ENCODE data around the gene LYPD8. TPM values are rescaled to one million over a fixed set of nuclear protein-coding genes. Genes with fewer than 3 reads are reported as not detected.

Gene LYPD8
- total RNA-seq, 1 experiment from 2014 or later = not detected

- Mint-ChIP-seq H3K27me3 (ENCODE audit: insufficient read depth, unreplicated experiment) (no peaks in the 10 kb centered on the region), H3K9me3 (ENCODE audit: unreplicated experiment) (no peaks in the 10 kb centered on the region), H3K4me1 (ENCODE audit: insufficient read depth, unreplicated experiment) (peaks cover 9% of the 10 kb centered on the region), H3K4me3 (ENCODE audit: unreplicated experiment) (no peak overlapping the region), H3K27ac (ENCODE audit: low read depth, unreplicated experiment) (no peak overlapping the region), H3K36me3 (ENCODE audit: insufficient read depth, unreplicated experiment) (peaks cover 6% of the 10 kb centered on the region)
- CTCF ChIA-PET = interaction anchor here (0.6 kb wide), 2 partner anchors 33 to 58 kb away, joined by 3 to 4 read pairs; no protein-coding TSS in a partner anchor
- intact Hi-C loops (cut with micrococcal nuclease) = no loop called here
- no peak for TF ChIP-seq CTCF (IDR thresholded peaks at IDR 0.05; ENCODE audit: unreplicated experiment)
- no TSS peak for BruUV-seq (replicated peaks)
- DNase-seq (ENCODE audit: unreplicated experiment) = peak; percentile 30
- POLR2A ChIA-PET = no interaction called here
Observed at GRCh38 chr1:248752161-248753028, 3.2 kb downstream of the LYPD8 start.

GRCh38 chr1:248751635-248752034 is 3.9 kb downstream of the LYPD8 start:
- intact Hi-C loops (cut with micrococcal nuclease) = no loop called here
- H3K27ac Mint-ChIP-seq (ENCODE audit: low read depth, unreplicated experiment) = no peak overlapping the region
- DNase-seq (ENCODE audit: unreplicated experiment) = no peak
- H3K36me3 Mint-ChIP-seq (ENCODE audit: insufficient read depth, unreplicated experiment) = peaks cover 6% of the 10 kb centered on the region
- POLR2A ChIA-PET = no interaction called here
- H3K27me3 Mint-ChIP-seq (ENCODE audit: insufficient read depth, unreplicated experiment) = no peaks in the 10 kb centered on the region
- no peak overlapping the region for H3K4me3 Mint-ChIP-seq (ENCODE audit: unreplicated experiment)
- CTCF ChIA-PET = interaction anchor here (0.6 to 1.2 kb wide), 3 partner anchors 34 to 57 kb away, joined by 3 to 5 read pairs (median 4); no protein-coding TSS in a partner anchor
- no peak for TF ChIP-seq CTCF (IDR thresholded peaks at IDR 0.05; ENCODE audit: unreplicated experiment)
- H3K4me1 Mint-ChIP-seq (ENCODE audit: insufficient read depth, unreplicated experiment) = peaks cover 9% of the 10 kb centered on the region
- no TSS peak for BruUV-seq (replicated peaks)
- H3K9me3 Mint-ChIP-seq (ENCODE audit: unreplicated experiment) = no peaks in the 10 kb centered on the region

- ChIA-PET CTCF (interaction anchor here (1.2 kb wide), 1 partner anchor 55 kb away, joined by 5 read pairs; no protein-coding TSS in a partner anchor), POLR2A (no interaction called here)
- Mint-ChIP-seq H3K9me3 (ENCODE audit: unreplicated experiment) (no peaks in the 10 kb centered on the region), H3K4me3 (ENCODE audit: unreplicated experiment) (no peak overlapping the region), H3K36me3 (ENCODE audit: insufficient read depth, unreplicated experiment) (peaks cover 6% of the 10 kb centered on the region), H3K27ac (ENCODE audit: low read depth, unreplicated experiment) (no peak overlapping the region), H3K27me3 (ENCODE audit: insufficient read depth, unreplicated experiment) (no peaks in the 10 kb centered on the region), H3K4me1 (ENCODE audit: insufficient read depth, unreplicated experiment) (peaks cover 9% of the 10 kb centered on the region)
- BruUV-seq (replicated peaks) = no TSS peak
- no peak for TF ChIP-seq CTCF (IDR thresholded peaks at IDR 0.05; ENCODE audit: unreplicated experiment)
- no peak for DNase-seq (ENCODE audit: unreplicated experiment)
- intact Hi-C loops (cut with micrococcal nuclease) = no loop called here
Observed at GRCh38 chr1:248751142-248751541, 4.4 kb downstream of the LYPD8 start.

- peaks cover 9% of the 10 kb centered on the region for H3K4me1 Mint-ChIP-seq (ENCODE audit: insufficient read depth, unreplicated experiment)
- peaks cover 6% of the 10 kb centered on the region for H3K36me3 Mint-ChIP-seq (ENCODE audit: insufficient read depth, unreplicated experiment)
- no peak for DNase-seq (ENCODE audit: unreplicated experiment)
- intact Hi-C loops (cut with micrococcal nuclease) = no loop called here
- no TSS peak for BruUV-seq (replicated peaks)
- no peaks in the 10 kb centered on the region for H3K27me3 Mint-ChIP-seq (ENCODE audit: insufficient read depth, unreplicated experiment)
- H3K4me3 Mint-ChIP-seq (ENCODE audit: unreplicated experiment) = no peak overlapping the region
- no peak overlapping the region for H3K27ac Mint-ChIP-seq (ENCODE audit: low read depth, unreplicated experiment)
- ChIA-PET POLR2A (no interaction called here), CTCF (interaction anchor here (0.9 to 1.2 kb wide), 4 partner anchors 9 to 57 kb away, joined by 3 to 5 read pairs (median 3); no protein-coding TSS in a partner anchor)
- TF ChIP-seq CTCF (IDR thresholded peaks at IDR 0.05; ENCODE audit: unreplicated experiment) = no peak
- H3K9me3 Mint-ChIP-seq (ENCODE audit: unreplicated experiment) = no peaks in the 10 kb centered on the region
Observed at GRCh38 chr1:248750496-248750895, 5.1 kb downstream of the LYPD8 start.

Data from MCF 10A (cell line).